Ramos (cell line): Measurements from ENCODE around the gene SORCS2.

Experiments
- in situ Hi-C: fragments of 300-500 bp; cut with MboI; formaldehyde crosslinking; loops from one replicate; pipeline ENCODE4 v1.14.3; 2022; ENCODE audit warnings: low sequenced_read_pairs; ENCODE audit not compliant: unreplicated experiment

Gene SORCS2

GRCh38 chr4:7197910-7198309 lies 5.6 kb downstream of the SORCS2 start:
- in situ Hi-C loops: no loop called here

- in situ Hi-C loops: no loop called here
Measured at GRCh38 chr4:7198440-7199128, 6.2 kb downstream of the SORCS2 start.

GRCh38 chr4:7199129-7199725 lies 6.9 kb downstream of the SORCS2 start:
- in situ Hi-C loops: no loop called here

GRCh38 chr4:7199771-7200441 lies 7.6 kb downstream of the SORCS2 start:
- in situ Hi-C loops: no loop called here

GRCh38 chr4:7200801-7201200 lies 8.5 kb downstream of the SORCS2 start:
- in situ Hi-C loops: no loop called here

GRCh38 chr4:7201420-7202305 lies 9.3 kb downstream of the SORCS2 start:
- in situ Hi-C loops: no loop called here

GRCh38 chr4:7202411-7202810 lies 10.1 kb downstream of the SORCS2 start:
- in situ Hi-C loops: no loop called here

GRCh38 chr4:7204656-7205387 lies 12.5 kb downstream of the SORCS2 start:
- in situ Hi-C loops: no loop called here

- in situ Hi-C loops: no loop called here
Measured at GRCh38 chr4:7206385-7206784, 14.0 kb downstream of the SORCS2 start.

- in situ Hi-C loops: no loop called here
Measured at GRCh38 chr4:7206911-7207567, 14.7 kb downstream of the SORCS2 start.

- in situ Hi-C loops: no loop called here
Measured at GRCh38 chr4:7207628-7208231, 15.4 kb downstream of the SORCS2 start.

- in situ Hi-C loops: no loop called here
Measured at GRCh38 chr4:7208509-7209451, 16.4 kb downstream of the SORCS2 start.

- in situ Hi-C loops: no loop called here
Measured at GRCh38 chr4:7209699-7210098, 17.4 kb downstream of the SORCS2 start.

- in situ Hi-C loops: no loop called here
Measured at GRCh38 chr4:7210824-7211223, 18.5 kb downstream of the SORCS2 start.

- in situ Hi-C loops: no loop called here
Measured at GRCh38 chr4:7212101-7212674, 19.9 kb downstream of the SORCS2 start.

GRCh38 chr4:7212921-7213320 lies 20.6 kb downstream of the SORCS2 start:
- in situ Hi-C loops: no loop called here

- in situ Hi-C loops: no loop called here
Measured at GRCh38 chr4:7213807-7214206, 21.5 kb downstream of the SORCS2 start.

GRCh38 chr4:7214359-7214758 lies 22.0 kb downstream of the SORCS2 start:
- in situ Hi-C loops: no loop called here
